ENCODE results near the gene CHAC1. TPM values are rescaled to one million over a fixed set of nuclear protein-coding genes. Genes with fewer than 3 reads are reported as not detected.

CHAC1 gene
- total RNA-seq, 4 donors from 2014 or later, result 0.66 to 1.6 (median 1.2) TPM; not detected in 1

DNA sequence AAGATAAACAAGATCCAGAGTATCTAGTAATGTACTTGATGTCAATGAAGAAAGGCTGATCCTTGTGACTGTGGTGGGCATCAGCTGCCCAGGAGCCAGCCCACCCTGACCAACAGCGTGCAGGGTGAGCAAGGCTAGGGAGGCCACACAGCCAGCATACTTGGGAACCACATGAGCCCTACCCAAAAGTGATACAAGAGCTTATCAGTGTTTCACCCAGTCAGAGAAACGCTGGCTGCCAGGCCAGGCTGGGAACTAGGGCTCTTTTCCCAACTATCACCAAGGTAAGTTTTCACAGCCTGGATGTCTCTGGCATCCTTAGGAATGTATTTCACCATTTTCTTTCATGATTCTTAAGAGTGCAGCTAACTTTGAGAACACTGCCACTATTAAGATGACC, 24.9 kb downstream of the CHAC1 start:
- TF ChIP-seq, protein P1, sequence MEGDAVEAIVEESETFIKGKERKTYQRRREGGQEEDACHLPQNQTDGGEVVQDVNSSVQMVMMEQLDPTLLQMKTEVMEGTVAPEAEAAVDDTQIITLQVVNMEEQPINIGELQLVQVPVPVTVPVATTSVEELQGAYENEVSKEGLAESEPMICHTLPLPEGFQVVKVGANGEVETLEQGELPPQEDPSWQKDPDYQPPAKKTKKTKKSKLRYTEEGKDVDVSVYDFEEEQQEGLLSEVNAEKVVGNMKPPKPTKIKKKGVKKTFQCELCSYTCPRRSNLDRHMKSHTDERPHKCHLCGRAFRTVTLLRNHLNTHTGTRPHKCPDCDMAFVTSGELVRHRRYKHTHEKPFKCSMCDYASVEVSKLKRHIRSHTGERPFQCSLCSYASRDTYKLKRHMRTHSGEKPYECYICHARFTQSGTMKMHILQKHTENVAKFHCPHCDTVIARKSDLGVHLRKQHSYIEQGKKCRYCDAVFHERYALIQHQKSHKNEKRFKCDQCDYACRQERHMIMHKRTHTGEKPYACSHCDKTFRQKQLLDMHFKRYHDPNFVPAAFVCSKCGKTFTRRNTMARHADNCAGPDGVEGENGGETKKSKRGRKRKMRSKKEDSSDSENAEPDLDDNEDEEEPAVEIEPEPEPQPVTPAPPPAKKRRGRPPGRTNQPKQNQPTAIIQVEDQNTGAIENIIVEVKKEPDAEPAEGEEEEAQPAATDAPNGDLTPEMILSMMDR (IDR thresholded peaks at IDR 0.05; ENCODE audit: low read depth), result no peak

DNA sequence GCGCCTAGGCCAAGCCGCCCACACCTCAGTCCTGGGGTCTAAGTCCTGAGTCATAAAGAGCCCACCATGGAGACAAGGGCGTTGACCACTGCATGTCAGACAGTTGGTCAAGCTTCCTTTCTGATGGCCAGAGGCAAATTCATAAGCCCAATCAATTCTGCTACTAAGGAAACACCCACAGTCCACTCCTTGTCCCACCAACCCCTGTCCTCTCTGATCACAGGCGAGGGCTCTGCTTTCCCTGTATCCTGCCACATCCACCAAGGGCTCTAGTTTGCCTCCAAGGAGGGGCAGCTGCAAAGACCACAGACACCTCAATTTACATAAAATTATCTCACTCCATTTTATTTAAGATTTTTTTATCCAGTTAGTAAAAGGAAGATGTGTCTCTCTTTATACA, 25.3 kb downstream of the CHAC1 start:
- TF ChIP-seq, protein P1 (IDR thresholded peaks at IDR 0.05; ENCODE audit: low read depth), result no peak

DNA sequence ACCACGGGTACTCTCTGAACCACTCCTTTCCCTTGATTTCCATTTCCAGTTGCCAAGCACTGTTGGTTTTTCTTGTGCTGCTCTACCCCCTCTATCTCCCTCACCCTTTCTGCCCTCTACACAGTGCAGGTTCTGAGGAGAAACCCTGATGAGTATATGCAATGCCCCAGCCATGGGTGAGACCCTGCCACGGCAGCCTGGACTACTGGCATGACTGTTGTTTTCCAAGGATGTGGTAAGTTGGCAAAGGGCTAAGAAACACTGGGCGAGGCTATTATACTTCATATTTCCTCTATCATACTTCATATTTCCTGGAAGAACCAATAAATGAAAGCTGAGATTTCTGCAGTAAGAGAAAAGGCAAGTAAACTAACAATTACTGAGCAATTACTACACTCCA, 27.9 kb downstream of the CHAC1 start:
- TF ChIP-seq, protein P1 (IDR thresholded peaks at IDR 0.05; ENCODE audit: low read depth), result no peak

DNA sequence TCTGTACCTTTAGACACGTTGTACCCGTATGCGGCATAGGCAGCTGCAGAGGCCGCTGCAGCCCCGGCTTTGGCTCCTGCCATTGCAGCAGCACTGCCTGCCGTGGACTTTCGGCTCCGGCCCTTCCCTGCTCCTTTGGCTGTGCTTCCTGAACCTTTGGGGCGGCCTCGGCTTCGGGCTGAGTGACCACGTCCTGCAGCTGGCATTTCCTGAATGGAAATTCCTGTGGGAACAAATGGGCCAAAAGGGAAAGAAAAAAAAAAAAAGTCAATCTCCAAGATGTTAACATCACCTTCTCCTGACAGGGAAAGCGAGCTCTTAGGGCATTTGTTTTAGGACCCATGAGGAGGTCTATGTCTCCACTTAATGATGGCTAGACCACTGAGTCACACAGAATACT, 29.6 kb downstream of the CHAC1 start:
- TF ChIP-seq, protein P1 (IDR thresholded peaks at IDR 0.05; ENCODE audit: low read depth), result no peak

DNA sequence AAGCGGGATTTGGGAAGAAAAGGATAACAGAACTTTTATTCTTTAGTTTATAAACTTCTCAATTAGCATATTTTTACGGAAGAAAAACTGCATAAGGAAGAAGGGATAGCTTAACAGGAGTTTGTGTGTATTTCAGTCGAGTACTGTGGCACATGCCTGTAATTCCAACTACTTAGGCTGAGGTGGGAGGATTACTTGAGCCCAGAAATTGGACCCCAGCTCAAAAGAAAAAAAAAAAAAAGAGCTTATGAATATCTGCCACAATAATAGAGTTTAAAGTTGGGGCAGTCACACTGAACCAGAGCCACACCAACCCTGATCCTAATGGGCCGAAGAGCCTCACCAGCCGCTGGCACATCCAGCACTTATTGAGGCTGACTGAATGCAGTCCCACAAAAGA, 31.1 kb downstream of the CHAC1 start:
- TF ChIP-seq, protein P1 (IDR thresholded peaks at IDR 0.05; ENCODE audit: low read depth), result no peak

DNA sequence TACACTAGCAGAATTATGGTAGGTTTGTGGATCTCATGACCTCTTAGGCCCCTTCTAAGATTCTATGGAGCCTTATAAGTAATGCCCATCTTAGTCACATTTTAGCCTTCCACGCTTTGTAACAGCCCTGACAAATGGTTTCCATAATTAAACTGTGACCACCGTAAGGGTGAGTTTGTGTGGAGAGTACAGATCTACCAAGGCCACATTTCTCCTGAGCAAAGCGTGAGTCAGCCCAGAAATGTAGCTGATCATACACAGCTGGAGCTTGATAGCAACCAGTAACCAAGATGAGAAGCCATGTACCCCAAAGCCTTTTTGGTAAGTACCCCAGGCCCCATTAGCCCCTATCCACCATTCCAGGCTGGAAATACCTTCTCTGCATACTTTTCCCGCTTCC, 31.7 kb downstream of the CHAC1 start:
- TF ChIP-seq, protein P1 (IDR thresholded peaks at IDR 0.05; ENCODE audit: low read depth), result no peak

DNA sequence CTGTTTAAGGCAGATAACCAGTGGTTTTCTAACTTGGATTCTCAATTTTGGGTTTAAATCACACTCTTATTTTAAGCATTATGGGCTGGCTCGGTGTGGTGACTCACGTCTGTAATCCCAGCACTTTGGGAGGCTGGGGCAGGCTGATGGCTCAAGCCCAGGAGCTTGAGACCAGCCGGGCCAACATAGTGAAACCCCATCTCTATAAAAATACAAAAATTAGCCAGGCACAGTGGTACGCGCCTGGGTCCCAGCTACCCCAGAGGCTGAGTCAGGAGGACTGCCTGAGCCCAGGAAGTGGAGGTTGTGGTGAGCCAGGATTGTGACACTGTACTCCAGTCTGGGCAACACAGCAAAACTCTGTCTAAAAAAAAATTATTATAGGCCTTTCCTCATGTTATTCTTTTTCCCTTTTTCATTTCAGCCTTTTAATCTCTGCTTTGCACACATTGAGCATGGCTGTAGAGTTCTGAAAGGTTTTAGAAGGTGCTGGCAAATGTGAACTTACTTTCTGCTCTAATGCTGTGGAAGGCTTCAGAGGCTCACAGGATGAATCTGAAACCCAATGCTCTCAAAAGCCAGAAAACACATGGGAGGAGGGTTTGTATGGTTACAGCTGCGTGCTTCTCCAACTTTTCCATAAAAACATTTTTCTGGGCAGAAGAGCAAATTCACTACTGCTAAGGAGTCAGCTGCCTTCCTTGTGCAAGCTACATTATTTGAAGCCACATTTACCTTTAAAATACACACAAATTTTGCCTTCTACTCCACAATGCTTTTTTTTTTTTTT, 32.5 kb downstream of the CHAC1 start:
- TF ChIP-seq, protein P1 (IDR thresholded peaks at IDR 0.05; ENCODE audit: low read depth), result no peak

Data from subcutaneous adipose tissue (tissue), 4 donors.